ENCODE data around the gene PDE4B.
A peak's percentile ranks its signal among the peaks of the same experiment; 100 is the strongest.

DNA sequence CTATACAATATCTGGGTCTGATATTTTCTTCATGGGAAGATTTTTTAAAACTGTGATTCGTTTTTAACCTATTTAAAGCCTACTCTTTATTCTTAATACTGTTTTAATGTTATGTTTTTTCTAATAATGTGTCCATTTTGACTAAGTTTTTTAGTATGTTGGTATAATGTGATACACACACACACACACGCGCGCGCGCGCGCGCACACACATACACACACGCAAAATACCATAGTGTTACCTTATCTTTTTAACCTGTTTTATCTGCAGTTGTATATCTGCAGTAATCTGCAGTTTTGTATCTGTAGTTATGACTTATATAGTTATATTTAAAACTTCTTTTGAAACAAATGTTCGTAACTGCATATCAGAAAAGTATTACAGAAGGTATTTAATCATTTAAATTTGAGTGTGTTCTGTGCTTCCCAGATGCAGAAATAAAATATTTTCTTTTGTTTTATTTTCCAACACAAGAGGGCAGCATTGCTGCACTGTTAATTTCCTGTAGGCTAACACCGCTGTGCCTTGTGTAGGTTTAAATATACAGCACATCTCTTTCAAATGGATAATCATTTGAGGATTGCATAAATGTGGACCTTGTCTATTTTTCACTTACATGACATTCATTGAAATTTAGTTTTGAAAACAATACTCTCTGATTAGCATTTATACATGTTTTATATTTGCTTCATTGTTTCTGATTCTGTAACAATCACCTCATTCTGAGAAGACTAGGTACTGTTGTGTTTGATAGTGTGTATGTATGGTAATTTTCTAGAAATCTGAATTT lies 166.1 kb downstream of the PDE4B start:
- TF ChIP-seq POLR2A (IDR thresholded peaks at IDR 0.05) (no peak), CTCF (IDR thresholded peaks at IDR 0.05) (peak; percentile 58 to 77 (median 66))

Data from esophagus squamous epithelium (tissue), 4 donors.